A549 treated with CpdA at 1 μM for 4 hours (cell line): ENCODE measurements around the gene ADAM19. TPM values are rescaled to one million over a fixed set of nuclear protein-coding genes. Genes with fewer than 3 reads are reported as not detected.

Experiments
- total RNA-seq: library from RNA; stranded (reverse); fragments of 200-300 nt; extraction: Qiagen RNA extraction; gene quantifications from 5 replicates; pipeline ENCODE4 v1.2.3, GENCODE V29; 2022; ENCODE audit warnings: low read depth

Gene ADAM19
- total RNA-seq: 13.3 to 19.4 TPM (median 16.9 TPM) in 5 replicates

GRCh38 chr5:157575381-157576020 lies at the start of gene ADAM19:
Gene ADAM19, minus strand, starts transcription at chr5:157575775. Its CDS starts 79 bp downstream, at chr5:157575696.

GRCh38 chr5:157459715-157460599 lies 115.6 kb downstream of the ADAM19 start, which contains the start of gene NIPAL4:
Gene NIPAL4, plus strand, starts transcription at chr5:157460213. Its CDS starts 108 bp downstream, at chr5:157460321.

Other genes with a start within 250 kb of the ADAM19 start
- gene NIPAL4, start 115.6 kb downstream of the ADAM19 start, total RNA-seq: 8.6 to 13.5 TPM (median 10.9 TPM) in 5 replicates
- gene SOX30, start 76.7 kb upstream of the ADAM19 start, total RNA-seq: 0.05 to 0.07 TPM in 2 of 5 replicates, not detected in the others
- not detected in 5 replicates for gene C5orf52, start 95.8 kb upstream of the ADAM19 start, total RNA-seq
- 27.9 to 33.8 TPM (median 31.0 TPM) in 5 replicates for gene THG1L, start 155.6 kb upstream of the ADAM19 start, total RNA-seq
- 2.4 to 3.1 TPM (median 3.0 TPM) in 5 replicates for gene LSM11, start 167.9 kb upstream of the ADAM19 start, total RNA-seq